ENCODE results near the gene RHOBTB1. TPM values are rescaled to one million over a fixed set of nuclear protein-coding genes. Genes with fewer than 3 reads are reported as not detected.

RHOBTB1 gene
- total RNA-seq, 2 donors from 2014 or later = 6.6 to 6.8 TPM

- H3K9ac ChIP-seq (ENCODE audit: extremely low read depth, low read length, poor library complexity, severe bottlenecking) = no peak overlapping the region
- H3K4me1 ChIP-seq (ENCODE audit: control insufficient read depth, insufficient read depth, low read length) = peaks cover 3% of the 10 kb centered on the region
- no peak for DNase-seq
- H3K4me3 ChIP-seq (ENCODE audit: low read length) = peak overlapping the region; percentile 36
- peaks cover 12% of the 10 kb centered on the region for H3K9me3 ChIP-seq (ENCODE audit: control insufficient read depth, low read length)
- Mint-ChIP-seq H3K4me1 (peaks cover 9% of the 10 kb centered on the region), H3K4me3 (no peak overlapping the region), H3K36me3 (ENCODE audit: low read depth) (no peaks in the 10 kb centered on the region), H3K27ac (no peak overlapping the region), H3K27me3 (ENCODE audit: insufficient read depth) (no peaks in the 10 kb centered on the region), H3K9me3 (no peaks in the 10 kb centered on the region)
- H3K27ac ChIP-seq (ENCODE audit: low read depth, low read length) = no peak overlapping the region
- H3K27me3 ChIP-seq (ENCODE audit: control insufficient read depth, insufficient read depth, low read length, poor library complexity, severe bottlenecking) = no peaks in the 10 kb centered on the region
- H3K36me3 ChIP-seq (ENCODE audit: control insufficient read depth, insufficient read depth, low read length) = no peaks in the 10 kb centered on the region
- 89 to 100% methylated on average over 2 to 4 of the region's 4 CpGs for WGBS, 2 experiments (ENCODE audit: insufficient coverage in 1 of 2, insufficient read length in 1 of 2)
- TF ChIP-seq CTCF (conservative IDR thresholded peaks at IDR 0.05) = no peak
Measured at GRCh38 chr10:60989400-60989876, 45.5 kb upstream of the RHOBTB1 start.

GRCh38 chr10:60986791-60987190 lies 42.8 kb upstream of the RHOBTB1 start:
- Histone ChIP-seq H3K4me1 (ENCODE audit: control insufficient read depth, insufficient read depth, low read length) (peaks cover 3% of the 10 kb centered on the region), H3K9ac (ENCODE audit: extremely low read depth, low read length, poor library complexity, severe bottlenecking) (no peak overlapping the region), H3K27ac (ENCODE audit: low read depth, low read length) (no peak overlapping the region), H3K4me3 (ENCODE audit: low read length) (no peak overlapping the region), H3K27me3 (ENCODE audit: control insufficient read depth, insufficient read depth, low read length, poor library complexity, severe bottlenecking) (no peaks in the 10 kb centered on the region), H3K36me3 (ENCODE audit: control insufficient read depth, insufficient read depth, low read length) (no peaks in the 10 kb centered on the region), H3K9me3 (ENCODE audit: control insufficient read depth, low read length) (peaks cover 12% of the 10 kb centered on the region)
- Mint-ChIP-seq H3K9me3 (no peaks in the 10 kb centered on the region), H3K4me1 (peaks cover 9% of the 10 kb centered on the region), H3K4me3 (no peak overlapping the region), H3K27ac (no peak overlapping the region), H3K27me3 (ENCODE audit: insufficient read depth) (no peaks in the 10 kb centered on the region), H3K36me3 (ENCODE audit: low read depth) (no peaks in the 10 kb centered on the region)
- 69 to 80% methylated on average over 2 to 3 of the region's 3 CpGs for WGBS, 2 experiments (ENCODE audit: insufficient coverage in 1 of 2, insufficient read length in 1 of 2)
- DNase-seq = no peak
- TF ChIP-seq CTCF (conservative IDR thresholded peaks at IDR 0.05) = no peak

GRCh38 chr10:60985951-60986350 lies 42.0 kb upstream of the RHOBTB1 start:
- H3K27me3 Mint-ChIP-seq (ENCODE audit: insufficient read depth) = no peaks in the 10 kb centered on the region
- peaks cover 9% of the 10 kb centered on the region for H3K4me1 Mint-ChIP-seq
- no peak for DNase-seq
- H3K9me3 ChIP-seq (ENCODE audit: control insufficient read depth, low read length) = peaks cover 12% of the 10 kb centered on the region
- no peak overlapping the region for H3K4me3 Mint-ChIP-seq
- no peaks in the 10 kb centered on the region for H3K9me3 Mint-ChIP-seq
- H3K4me3 ChIP-seq (ENCODE audit: low read length) = no peak overlapping the region
- H3K36me3 ChIP-seq (ENCODE audit: control insufficient read depth, insufficient read depth, low read length) = no peaks in the 10 kb centered on the region
- H3K27ac Mint-ChIP-seq = no peak overlapping the region
- H3K9ac ChIP-seq (ENCODE audit: extremely low read depth, low read length, poor library complexity, severe bottlenecking) = no peak overlapping the region
- no peaks in the 10 kb centered on the region for H3K36me3 Mint-ChIP-seq (ENCODE audit: low read depth)
- 95% methylated on average over 1 of the region's 1 CpG; no CpG with 5 or more reads in 1 of the 2 experiments for WGBS, 2 experiments (ENCODE audit: insufficient coverage in 1 of 2, insufficient read length in 1 of 2)
- peaks cover 3% of the 10 kb centered on the region for H3K4me1 ChIP-seq (ENCODE audit: control insufficient read depth, insufficient read depth, low read length)
- H3K27ac ChIP-seq (ENCODE audit: low read depth, low read length) = no peak overlapping the region
- TF ChIP-seq CTCF (conservative IDR thresholded peaks at IDR 0.05) = no peak
- no peaks in the 10 kb centered on the region for H3K27me3 ChIP-seq (ENCODE audit: control insufficient read depth, insufficient read depth, low read length, poor library complexity, severe bottlenecking)

All from endodermal cell (in vitro differentiated cells).